HEK293 (cell line): ENCODE data around the gene RTL9.

Experiments
- CTCF ChIA-PET: fragments of 350-600 bp; formaldehyde crosslinking; extraction: SDS; loops from one replicate; lab custom pipeline; 2021; ENCODE audit warnings: antibody characterized with exemption; lab: Yijun Ruan, JAX
- POLR2A ChIA-PET: fragments of 300-600 bp; formaldehyde crosslinking; extraction: SDS; loops from one replicate; lab custom pipeline; 2020; ENCODE audit warnings: antibody characterized with exemption, inconsistent platforms; lab: Yijun Ruan, JAX
- H3K27ac ChIP-seq: fragments of 200-500 bp; sonication (Bioruptor generic); 2 replicates; pipeline ENCODE4 v1.5.1; 2014; ENCODE audit warnings: low read depth, low read length, control low read depth, inconsistent platforms; ENCODE audit errors: extremely low read depth
- H3K36me3 ChIP-seq, 2 experiments: fragments of 200-500 bp in 1 of 2; sonication (Bioruptor generic) in 1 of 2; 1 replicate in 1 of 2; 2 replicates in 1 of 2; pipeline ENCODE4 v1.5.1; 2014 to 2017; ENCODE audit warnings: inconsistent platforms in 2 of 2, low read length in 2 of 2; ENCODE audit not compliant: control insufficient read depth in 2 of 2, insufficient read depth in 1 of 2
- H3K4me1 ChIP-seq: fragments of 200-500 bp; sonication (Bioruptor generic); 2 replicates; pipeline ENCODE4 v1.5.1; 2014; ENCODE audit warnings: mild to moderate bottlenecking, low read length, inconsistent platforms; ENCODE audit not compliant: control insufficient read depth, insufficient read depth
- H3K4me3 ChIP-seq: 2 replicates; pipeline ENCODE4 v1.5.1; 2011; ENCODE audit warnings: low read depth, mild to moderate bottlenecking, control low read depth, low read length, moderate library complexity
- H3K9me3 ChIP-seq: fragments of 200-500 bp; sonication (Bioruptor generic); 2 replicates; pipeline ENCODE4 v1.5.1; 2014; ENCODE audit warnings: low read depth, low read length, inconsistent platforms; ENCODE audit not compliant: control insufficient read depth, insufficient read depth
- HIC1 ChIP-seq: fragments of 450-650 bp; formaldehyde crosslinking; IDR thresholded peaks from 2 replicates; pipeline ENCODE4 v1.5.1; 2016; ENCODE audit warnings: missing biosample characterization, missing genetic modification characterization
- MYNN ChIP-seq: fragments of 450-650 bp; formaldehyde crosslinking; IDR thresholded peaks from 2 replicates; pipeline ENCODE4 v1.5.1; 2016; ENCODE audit warnings: missing biosample characterization, missing genetic modification characterization, borderline replicate concordance
- PRDM1 ChIP-seq: fragments of 450-650 bp; formaldehyde crosslinking; IDR thresholded peaks from 2 replicates; pipeline ENCODE4; 2016; ENCODE audit warnings: missing biosample characterization, missing genetic modification characterization
- SETDB1 ChIP-seq: IDR thresholded peaks from one replicate; pipeline ENCODE4 v1.6.1; 2017; ENCODE audit warnings: mild to moderate bottlenecking, low read length, moderate library complexity, mixed read lengths; ENCODE audit not compliant: insufficient read length
- ZBTB17 ChIP-seq: fragments of 450-650 bp; formaldehyde crosslinking; IDR thresholded peaks from 2 replicates; pipeline ENCODE4 v1.5.1; 2016; ENCODE audit warnings: missing biosample characterization, missing genetic modification characterization
- ZBTB20 ChIP-seq: fragments of 450-650 bp; formaldehyde crosslinking; IDR thresholded peaks from 2 replicates; pipeline ENCODE4 v1.5.1; 2016; ENCODE audit warnings: missing biosample characterization, missing genetic modification characterization
- ZBTB6 ChIP-seq: fragments of 450-650 bp; formaldehyde crosslinking; IDR thresholded peaks from 2 replicates; pipeline ENCODE4 v1.5.1; 2017; ENCODE audit warnings: missing biosample characterization, missing genetic modification characterization
- ZNF112 ChIP-seq: fragments of 450-650 bp; formaldehyde crosslinking; IDR thresholded peaks from 2 replicates; pipeline ENCODE4 v1.5.0; 2017; ENCODE audit warnings: missing biosample characterization, missing genetic modification characterization
- ZNF140 ChIP-seq: fragments of 450-650 bp; formaldehyde crosslinking; IDR thresholded peaks from 2 replicates; pipeline ENCODE4 v1.5.1; 2016; ENCODE audit warnings: missing biosample characterization, missing genetic modification characterization
- ZNF155 ChIP-seq: fragments of 450-650 bp; formaldehyde crosslinking; IDR thresholded peaks from 2 replicates; pipeline ENCODE4 v1.5.1; 2016; ENCODE audit warnings: missing biosample characterization, missing genetic modification characterization
- ZNF354C ChIP-seq: fragments of 450-650 bp; formaldehyde crosslinking; IDR thresholded peaks from 2 replicates; pipeline ENCODE4 v1.5.1; 2016; ENCODE audit warnings: missing biosample characterization, missing genetic modification characterization, low read depth, borderline replicate concordance
- ZNF426 ChIP-seq: fragments of 450-650 bp; formaldehyde crosslinking; IDR thresholded peaks from 2 replicates; pipeline ENCODE4 v1.5.1; 2017; ENCODE audit warnings: missing biosample characterization, missing genetic modification characterization, mild to moderate bottlenecking, inconsistent platforms, moderate library complexity
- ZNF513 ChIP-seq: fragments of 450-650 bp; IDR thresholded peaks from 2 replicates; pipeline ENCODE4 v1.5.1; 2018; ENCODE audit warnings: missing biosample characterization, missing genetic modification characterization
- ZNF558 ChIP-seq: fragments of 450-650 bp; formaldehyde crosslinking; IDR thresholded peaks from 2 replicates; pipeline ENCODE4 v1.5.1; 2016; ENCODE audit warnings: missing biosample characterization, missing genetic modification characterization
- ZNF670 ChIP-seq: fragments of 450-650 bp; formaldehyde crosslinking; IDR thresholded peaks from 2 replicates; pipeline ENCODE4 v1.5.1; 2016; ENCODE audit warnings: missing biosample characterization, missing genetic modification characterization, low read depth
- ZNF768 ChIP-seq: fragments of 450-650 bp; formaldehyde crosslinking; IDR thresholded peaks from 2 replicates; pipeline ENCODE4 v1.5.1; 2018; ENCODE audit warnings: missing biosample characterization, mild to moderate bottlenecking, missing genetic modification characterization
- ZSCAN18 ChIP-seq: fragments of 450-650 bp; formaldehyde crosslinking; IDR thresholded peaks from 2 replicates; pipeline ENCODE4 v1.5.1; 2016; ENCODE audit warnings: missing biosample characterization, missing genetic modification characterization

The RTL9 gene

GRCh38 chrX:110391086-110391485, 32.4 kb downstream of the RTL9 start:
- H3K4me1 ChIP-seq, result no peaks in the 10 kb centered on the region
- CTCF ChIA-PET, result interaction anchor here (0.7 to 3.1 kb wide), 4 partner anchors 17 to 223 kb away, joined by 3 to 13 read pairs (median 5); a partner anchor contains a TSS
- H3K27ac ChIP-seq, result no peak overlapping the region
- H3K4me3 ChIP-seq, result no peak overlapping the region
- TF ChIP-seq HIC1 (no peak), ZNF513 (no peak), ZBTB20 (tag by site-specific recombination) (peak; percentile 34; the same call in 1 of the 2 replicates), PRDM1 (tag by site-specific recombination) (no peak)
- no peaks in the 10 kb centered on the region for H3K9me3 ChIP-seq
- H3K36me3 ChIP-seq, result no peaks in the 10 kb centered on the region
- POLR2A ChIA-PET, result no interaction called here

GRCh38 chrX:110394651-110395050, 36.0 kb downstream of the RTL9 start:
- no peak overlapping the region for H3K27ac ChIP-seq
- ChIA-PET POLR2A (no interaction called here), CTCF (interaction anchor here (1.7 to 1.9 kb wide), 2 partner anchors 14 to 18 kb away, joined by 6 to 13 read pairs; no protein-coding TSS in a partner anchor)
- TF ChIP-seq ZNF155 (tag by site-specific recombination) (no peak), ZNF354C (tag by site-specific recombination) (no peak), ZNF558 (tag by site-specific recombination) (no peak), MYNN (tag by site-specific recombination) (no peak), ZSCAN18 (tag by site-specific recombination) (no peak), ZNF140 (tag by site-specific recombination) (no peak), ZBTB17 (tag by site-specific recombination) (no peak), ZNF426 (tag by site-specific recombination) (no peak), ZNF112 (tag by site-specific recombination) (no peak), ZNF513 (no peak), SETDB1 (no peak), ZBTB6 (no peak), ZNF670 (no peak), ZNF768 (no peak)
- H3K4me1 ChIP-seq, result no peaks in the 10 kb centered on the region
- no peaks in the 10 kb centered on the region for H3K36me3 ChIP-seq
- H3K9me3 ChIP-seq, result no peaks in the 10 kb centered on the region
- H3K4me3 ChIP-seq, result no peak overlapping the region
